ENCODE data around the gene PCED1B.

DNA sequence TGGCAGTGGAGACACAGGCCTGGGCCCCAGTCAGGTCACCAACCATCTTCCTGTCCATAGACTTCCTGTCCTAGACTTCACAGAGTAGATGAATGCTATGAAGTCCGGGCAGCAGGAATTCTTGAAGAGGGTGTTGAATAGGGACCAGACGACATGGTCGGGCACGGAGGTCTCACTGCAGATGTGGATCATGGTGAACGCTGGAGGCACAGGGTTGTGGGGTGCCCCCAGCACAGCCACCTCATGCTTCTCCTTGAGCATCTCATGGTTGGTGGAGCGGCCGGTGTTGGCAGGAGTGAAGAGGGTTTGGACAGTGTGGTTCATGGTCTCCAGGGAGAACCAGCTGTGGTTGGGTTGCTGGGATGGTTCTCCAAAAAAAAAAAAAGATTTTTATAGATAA lies 56.2 kb downstream of the PCED1B start:
- TF ChIP-seq ZFP30 (CRISPR knock-in tag; IDR thresholded peaks at IDR 0.05), result no peak
- no peak for TF ChIP-seq CSRNP3 (CRISPR knock-in tag; IDR thresholded peaks at IDR 0.05)
- no peak for TF ChIP-seq TOX (CRISPR knock-in tag; IDR thresholded peaks at IDR 0.05; ENCODE audit: borderline replicate concordance)
- TF ChIP-seq ZNF70 (CRISPR knock-in tag; IDR thresholded peaks at IDR 0.05), result no peak
- no peak for TF ChIP-seq ARNTL (CRISPR knock-in tag; IDR thresholded peaks at IDR 0.05; ENCODE audit: borderline replicate concordance, low read depth)
- TF ChIP-seq TCF4 (CRISPR knock-in tag; IDR thresholded peaks at IDR 0.05; ENCODE audit: borderline replicate concordance), result no peak
- no peak for TF ChIP-seq OSR1 (CRISPR knock-in tag; IDR thresholded peaks at IDR 0.05)
- TF ChIP-seq ZNF8 (CRISPR knock-in tag; IDR thresholded peaks at IDR 0.05), result no peak
